A549 treated with DMSO at 1 μM for 4 hours (cell line): Measurements from ENCODE around the gene PGA4. TPM values are rescaled to one million over a fixed set of nuclear protein-coding genes. Genes with fewer than 3 reads are reported as not detected.

Experiments
- total RNA-seq: library from RNA; stranded (reverse); fragments of 200-300 nt; extraction: Qiagen RNA extraction; gene quantifications from 5 replicates; pipeline ENCODE4 v1.2.3, GENCODE V29; 2022; ENCODE audit warnings: low read depth

PGA4 gene
- total RNA-seq: not detected in 5 replicates

DNA sequence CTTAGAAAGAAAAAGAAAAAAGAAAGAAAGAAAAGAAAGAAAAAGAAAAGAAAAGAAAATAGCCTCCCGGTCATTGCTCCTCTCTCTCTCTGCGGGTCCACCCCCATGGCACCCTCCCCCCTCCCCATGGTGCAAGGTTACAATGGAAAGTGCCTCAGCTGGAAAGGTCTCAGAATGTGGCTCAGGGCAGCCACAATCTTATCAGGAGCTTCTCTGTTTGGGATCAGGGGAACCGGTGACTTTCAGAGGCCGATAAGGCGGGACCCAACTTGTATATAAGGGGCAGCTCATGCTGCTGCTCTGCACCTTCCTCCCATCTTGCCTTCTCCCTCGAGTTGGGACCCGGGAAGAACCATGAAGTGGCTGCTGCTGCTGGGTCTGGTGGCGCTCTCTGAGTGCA, at the start of gene PGA4:
TSS of gene PGA4 (plus strand) at position 301 of the 400 bp plus-strand sequence. CDS start at position 355, 54 bp downstream.

GRCh38 chr11:61202950-61203746, 19.0 kb upstream of the PGA4 start, which contains the start of gene PGA3:
Gene PGA3 (plus strand): TSS chr11:61203515. CDS start chr11:61203565, 50 bp downstream.

DNA sequence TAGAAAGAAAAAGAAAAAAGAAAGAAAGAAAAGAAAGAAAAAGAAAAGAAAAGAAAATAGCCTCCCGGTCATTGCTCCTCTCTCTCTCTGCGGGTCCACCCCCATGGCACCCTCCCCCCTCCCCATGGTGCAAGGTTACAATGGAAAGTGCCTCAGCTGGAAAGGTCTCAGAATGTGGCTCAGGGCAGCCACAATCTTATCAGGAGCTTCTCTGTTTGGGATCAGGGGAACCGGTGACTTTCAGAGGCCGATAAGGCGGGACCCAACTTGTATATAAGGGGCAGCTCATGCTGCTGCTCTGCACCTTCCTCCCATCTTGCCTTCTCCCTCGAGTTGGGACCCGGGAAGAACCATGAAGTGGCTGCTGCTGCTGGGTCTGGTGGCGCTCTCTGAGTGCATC, 18.7 kb downstream of the PGA4 start, which contains the start of gene PGA5:
TSS of gene PGA5 (plus strand) at position 301 of the 400 bp plus-strand sequence. CDS start at position 353, 52 bp downstream.

Other genes starting within 250 kb of the PGA4 start
- not detected in 5 replicates for gene CD5, start 119.9 kb upstream of the PGA4 start, total RNA-seq
- 15.8 to 20.5 TPM (median 19.2 TPM) in 5 replicates for gene VPS37C, start 60.9 kb upstream of the PGA4 start, total RNA-seq
- gene PGA3, start 18.8 kb upstream of the PGA4 start, total RNA-seq: not detected in 5 replicates
- gene PGA5, start 18.8 kb downstream of the PGA4 start, total RNA-seq: 0.10 TPM in 1 of 5 replicates, not detected in the others
- 0.38 to 0.77 TPM (median 0.57 TPM) in 5 replicates for gene VWCE, start 73.0 kb downstream of the PGA4 start, total RNA-seq
- gene DDB1, start 110.8 kb downstream of the PGA4 start, total RNA-seq: 161 to 182 TPM (median 172 TPM) in 5 replicates
- 46.8 to 76.0 TPM (median 71.1 TPM) in 5 replicates for gene TKFC, start 110.9 kb downstream of the PGA4 start, total RNA-seq
- gene CYB561A3, start 139.5 kb downstream of the PGA4 start, total RNA-seq: 41.2 to 50.1 TPM (median 47.6 TPM) in 5 replicates
- 75.0 to 125 TPM (median 111 TPM) in 5 replicates for gene TMEM138, start 140.0 kb downstream of the PGA4 start, total RNA-seq
- gene TMEM216, start 170.2 kb downstream of the PGA4 start, total RNA-seq: 16.4 to 20.8 TPM (median 19.5 TPM) in 5 replicates
- gene CPSF7, start 207.6 kb downstream of the PGA4 start, total RNA-seq: 73.7 to 78.3 TPM (median 75.8 TPM) in 5 replicates
- 36.8 to 52.5 TPM (median 44.7 TPM) in 5 replicates for gene SDHAF2, start 207.8 kb downstream of the PGA4 start, total RNA-seq